Astrocyte (in vitro differentiated cells and primary cell): Measurements from ENCODE around the gene ROPN1.
"Not testable (repeated sequence)": the region's sequence is repeated elsewhere in the genome, so short reads cannot be mapped to it uniquely, and the experiment has no call there.

ENCODE experiments used
- CTCF ChIP-seq: IDR thresholded peaks from 2 replicates; pipeline ENCODE4 v1.5.1; 2011; ENCODE audit warnings: low read depth, mild to moderate bottlenecking, inconsistent platforms, low read length, moderate library complexity; ENCODE audit not compliant: insufficient read depth
- EZH2 ChIP-seq: IDR thresholded peaks from 2 replicates; pipeline ENCODE4 v1.6.1; 2012; ENCODE audit warnings: mild to moderate bottlenecking, low read length, inconsistent platforms; ENCODE audit not compliant: insufficient read depth

GRCh38 chr3:123976904-123977303 lies 15.0 kb downstream of the ROPN1 start:
- TF ChIP-seq CTCF, EZH2: not testable (repeated sequence)
